HepG2 (cell line): ENCODE data around the gene OPA3. TPM values are rescaled to one million over a fixed set of nuclear protein-coding genes. Genes with fewer than 3 reads are reported as not detected.

Experiments
- MED1 ChIP-seq: sonication (generic); formaldehyde crosslinking; IDR thresholded peaks from 2 replicates; pipeline ENCODE4 v1.4.0; 2020; ENCODE audit warnings: missing genetic modification reagents
- MYC ChIP-seq: sonication (generic); formaldehyde crosslinking; IDR thresholded peaks from 2 replicates; pipeline ENCODE4 v1.9.0; 2021; ENCODE audit warnings: missing genetic modification reagents, borderline replicate concordance
- RXRB ChIP-seq: IDR thresholded peaks from 2 replicates; pipeline ENCODE4 v1.6.1; 2016; ENCODE audit warnings: borderline replicate concordance, missing genetic modification reagents, missing compliant biosample characterization
- SPEN ChIP-seq: sonication (generic); formaldehyde crosslinking; IDR thresholded peaks from 2 replicates; pipeline ENCODE4 v1.5.1; 2020; ENCODE audit warnings: low read depth, mild to moderate bottlenecking, missing genetic modification reagents
- ZFY ChIP-seq: sonication (generic); formaldehyde crosslinking; IDR thresholded peaks from 2 replicates; pipeline ENCODE4 v1.4.0; 2020; ENCODE audit warnings: missing genetic modification reagents
- ZNF282 ChIP-seq: fragments of 450-650 bp; IDR thresholded peaks from 2 replicates; pipeline ENCODE4 v1.6.1; 2018; ENCODE audit not compliant: partially characterized antibody
- ZZZ3 ChIP-seq: sonication (generic); formaldehyde crosslinking; IDR thresholded peaks from 2 replicates; pipeline ENCODE4 v1.4.0; 2020; ENCODE audit warnings: missing genetic modification reagents, mild to moderate bottlenecking, borderline replicate concordance
- polyA plus RNA-seq, 8 experiments: library from polyadenylated mRNA; depleted of rRNA in 3 of 8; stranded (reverse) in 7 of 8; unstranded in 1 of 8; fragments of >200 nt; fragmentation: Illumina TruSeq in 4 of 8; extraction: Trizol in 4 of 8; gene quantifications; 2 replicates each; pipeline versions ENCODE4 v1.2.1 to v1.2.3, GENCODE V29; 2011 to 2016; ENCODE audit warnings: low read depth in 4 of 8, missing spikeins in 1 of 8, mixed read lengths in 1 of 8; ENCODE audit not compliant: insufficient read depth in 1 of 8
- total RNA-seq, 5 experiments: library from RNA; depleted of rRNA; stranded (reverse); fragments of >200 nt; fragmentation: Illumina TruSeq; extraction: Trizol; gene quantifications; 2 replicates each; pipeline ENCODE4 v1.2.3, GENCODE V29; 2016; ENCODE audit warnings: low read depth in 1 of 5
- TF ChIP-seq, protein P1 (sequence below): sonication (generic); formaldehyde crosslinking; IDR thresholded peaks from 2 replicates; pipeline ENCODE4 v1.9.0; 2021; ENCODE audit warnings: missing genetic modification reagents, borderline replicate concordance
- TF ChIP-seq, protein P2 (sequence below), 2 experiments: sonication (generic) in 1 of 2; formaldehyde crosslinking in 1 of 2; IDR thresholded peaks; 2 replicates each; pipeline versions ENCODE4 v1.5.1 to v1.6.1; 2011 to 2020; ENCODE audit warnings: borderline replicate concordance in 1 of 2, low read depth in 1 of 2, low read length in 1 of 2, mild to moderate bottlenecking in 1 of 2, missing genetic modification reagents in 1 of 2, moderate library complexity in 1 of 2

The OPA3 gene
- total and polyA plus RNA-seq, 2 of the 13 experiments (the other 11 are each of a cell fraction or from before 2014, with no cell fraction given): 8.3 to 17.7 TPM

DNA sequence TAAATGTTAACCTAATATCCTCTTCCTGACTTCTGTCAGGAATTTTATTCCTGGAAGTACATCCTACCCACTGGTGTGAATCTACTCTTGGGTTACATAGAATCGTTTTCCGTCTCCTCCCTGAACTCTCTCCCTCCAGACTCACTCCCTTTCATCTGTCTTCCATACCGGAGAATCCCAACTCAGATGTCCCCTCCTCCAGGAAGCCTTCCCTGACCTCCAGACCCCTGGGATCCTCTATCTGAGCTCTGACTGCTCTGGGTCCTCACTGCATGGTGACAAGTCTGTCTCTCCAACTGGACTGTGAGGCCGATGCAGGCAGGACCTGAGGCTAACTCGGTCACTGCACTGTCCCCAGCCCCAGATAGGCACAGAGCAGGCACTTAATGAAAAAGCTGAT, 24.6 kb downstream of the OPA3 start (continued):
- TF ChIP-seq, protein P1, sequence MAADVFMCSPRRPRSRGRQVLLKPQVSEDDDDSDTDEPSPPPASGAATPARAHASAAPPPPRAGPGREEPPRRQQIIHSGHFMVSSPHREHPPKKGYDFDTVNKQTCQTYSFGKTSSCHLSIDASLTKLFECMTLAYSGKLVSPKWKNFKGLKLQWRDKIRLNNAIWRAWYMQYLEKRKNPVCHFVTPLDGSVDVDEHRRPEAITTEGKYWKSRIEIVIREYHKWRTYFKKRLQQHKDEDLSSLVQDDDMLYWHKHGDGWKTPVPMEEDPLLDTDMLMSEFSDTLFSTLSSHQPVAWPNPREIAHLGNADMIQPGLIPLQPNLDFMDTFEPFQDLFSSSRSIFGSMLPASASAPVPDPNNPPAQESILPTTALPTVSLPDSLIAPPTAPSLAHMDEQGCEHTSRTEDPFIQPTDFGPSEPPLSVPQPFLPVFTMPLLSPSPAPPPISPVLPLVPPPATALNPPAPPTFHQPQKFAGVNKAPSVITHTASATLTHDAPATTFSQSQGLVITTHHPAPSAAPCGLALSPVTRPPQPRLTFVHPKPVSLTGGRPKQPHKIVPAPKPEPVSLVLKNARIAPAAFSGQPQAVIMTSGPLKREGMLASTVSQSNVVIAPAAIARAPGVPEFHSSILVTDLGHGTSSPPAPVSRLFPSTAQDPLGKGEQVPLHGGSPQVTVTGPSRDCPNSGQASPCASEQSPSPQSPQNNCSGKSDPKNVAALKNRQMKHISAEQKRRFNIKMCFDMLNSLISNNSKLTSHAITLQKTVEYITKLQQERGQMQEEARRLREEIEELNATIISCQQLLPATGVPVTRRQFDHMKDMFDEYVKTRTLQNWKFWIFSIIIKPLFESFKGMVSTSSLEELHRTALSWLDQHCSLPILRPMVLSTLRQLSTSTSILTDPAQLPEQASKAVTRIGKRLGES (CRISPR knock-in tag): no peak
- TF ChIP-seq MYC (CRISPR knock-in tag) (no peak), ZNF282 (no peak), ZFY (CRISPR knock-in tag) (no peak), SPEN (CRISPR knock-in tag) (no peak), ZZZ3 (CRISPR knock-in tag) (no peak), MED1 (no peak), RXRB (CRISPR knock-in tag) (no peak)
- TF ChIP-seq, protein P2, sequence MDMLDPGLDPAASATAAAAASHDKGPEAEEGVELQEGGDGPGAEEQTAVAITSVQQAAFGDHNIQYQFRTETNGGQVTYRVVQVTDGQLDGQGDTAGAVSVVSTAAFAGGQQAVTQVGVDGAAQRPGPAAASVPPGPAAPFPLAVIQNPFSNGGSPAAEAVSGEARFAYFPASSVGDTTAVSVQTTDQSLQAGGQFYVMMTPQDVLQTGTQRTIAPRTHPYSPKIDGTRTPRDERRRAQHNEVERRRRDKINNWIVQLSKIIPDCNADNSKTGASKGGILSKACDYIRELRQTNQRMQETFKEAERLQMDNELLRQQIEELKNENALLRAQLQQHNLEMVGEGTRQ (IDR thresholded peaks at IDR 0.05; ENCODE audit: low read depth, low read length): no peak
- TF ChIP-seq, protein P2 (CRISPR knock-in tag; IDR thresholded peaks at IDR 0.05; ENCODE audit: borderline replicate concordance): no peak
- TF ChIP-seq, all 625 proteins: peak for 0
